ENCODE measurements around the gene EDEM3. TPM values are rescaled to one million over a fixed set of nuclear protein-coding genes. Genes with fewer than 3 reads are reported as not detected.

The EDEM3 gene
- polyA plus RNA-seq, 1 donor from 2014 or later = 49.5 TPM

GRCh38 chr1:184664042-184664660 is 90.5 kb downstream of the EDEM3 start:
- H4K20me1 ChIP-seq (ENCODE audit: insufficient read depth) = no peaks in the 10 kb centered on the region
- no peaks in the 10 kb centered on the region for H3F3A ChIP-seq (ENCODE audit: insufficient read depth, low read length, poor library complexity, severe bottlenecking)
- H3K27ac ChIP-seq (ENCODE audit: low read length) = no peak overlapping the region
- H3K9me2 ChIP-seq (ENCODE audit: insufficient read depth, low read length) = no peaks in the 10 kb centered on the region
- no peak overlapping the region for H3K4me3 ChIP-seq (ENCODE audit: low read length)
- no peaks in the 10 kb centered on the region for H3K9me3 ChIP-seq (ENCODE audit: low read length)
- H3K27me3 ChIP-seq (ENCODE audit: insufficient read depth, low read depth, low read length) = no peaks in the 10 kb centered on the region
- TF ChIP-seq TAF1 (IDR thresholded peaks at IDR 0.05; ENCODE audit: low read depth) = no peak
- TF ChIP-seq RAD21 (conservative IDR thresholded peaks at IDR 0.05) = peak; percentile 58
- no peak for TF ChIP-seq POLR2AphosphoS5 (IDR thresholded peaks at IDR 0.05)
- TF ChIP-seq, protein P1, sequence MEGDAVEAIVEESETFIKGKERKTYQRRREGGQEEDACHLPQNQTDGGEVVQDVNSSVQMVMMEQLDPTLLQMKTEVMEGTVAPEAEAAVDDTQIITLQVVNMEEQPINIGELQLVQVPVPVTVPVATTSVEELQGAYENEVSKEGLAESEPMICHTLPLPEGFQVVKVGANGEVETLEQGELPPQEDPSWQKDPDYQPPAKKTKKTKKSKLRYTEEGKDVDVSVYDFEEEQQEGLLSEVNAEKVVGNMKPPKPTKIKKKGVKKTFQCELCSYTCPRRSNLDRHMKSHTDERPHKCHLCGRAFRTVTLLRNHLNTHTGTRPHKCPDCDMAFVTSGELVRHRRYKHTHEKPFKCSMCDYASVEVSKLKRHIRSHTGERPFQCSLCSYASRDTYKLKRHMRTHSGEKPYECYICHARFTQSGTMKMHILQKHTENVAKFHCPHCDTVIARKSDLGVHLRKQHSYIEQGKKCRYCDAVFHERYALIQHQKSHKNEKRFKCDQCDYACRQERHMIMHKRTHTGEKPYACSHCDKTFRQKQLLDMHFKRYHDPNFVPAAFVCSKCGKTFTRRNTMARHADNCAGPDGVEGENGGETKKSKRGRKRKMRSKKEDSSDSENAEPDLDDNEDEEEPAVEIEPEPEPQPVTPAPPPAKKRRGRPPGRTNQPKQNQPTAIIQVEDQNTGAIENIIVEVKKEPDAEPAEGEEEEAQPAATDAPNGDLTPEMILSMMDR (IDR thresholded peaks at IDR 0.05; ENCODE audit: poor library complexity, severe bottlenecking) = peak; percentile 58
- TF ChIP-seq MXI1 (conservative IDR thresholded peaks at IDR 0.05; ENCODE audit: poor library complexity, severe bottlenecking) = no peak
- peak; percentile 54 for TF ChIP-seq SMC3 (conservative IDR thresholded peaks at IDR 0.05; ENCODE audit: poor library complexity)
- TF ChIP-seq EZH2 (IDR thresholded peaks at IDR 0.05; ENCODE audit: borderline replicate concordance, insufficient read depth, low read length, poor library complexity, severe bottlenecking) = no peak
- no peak for TF ChIP-seq EP300 (conservative IDR thresholded peaks at IDR 0.05; ENCODE audit: poor library complexity, severe bottlenecking)
- no peaks in the 10 kb centered on the region for H3K36me3 ChIP-seq (ENCODE audit: insufficient read depth, low read length)
- no peak overlapping the region for H2AFZ ChIP-seq (ENCODE audit: low read depth, low read length)
- no peaks in the 10 kb centered on the region for H3K79me2 ChIP-seq (replicated peaks; ENCODE audit: insufficient read depth, low read length)
- no peak overlapping the region for H3K4me2 ChIP-seq (ENCODE audit: low read length)
- H3K9ac ChIP-seq (ENCODE audit: low read length) = no peak overlapping the region

DNA sequence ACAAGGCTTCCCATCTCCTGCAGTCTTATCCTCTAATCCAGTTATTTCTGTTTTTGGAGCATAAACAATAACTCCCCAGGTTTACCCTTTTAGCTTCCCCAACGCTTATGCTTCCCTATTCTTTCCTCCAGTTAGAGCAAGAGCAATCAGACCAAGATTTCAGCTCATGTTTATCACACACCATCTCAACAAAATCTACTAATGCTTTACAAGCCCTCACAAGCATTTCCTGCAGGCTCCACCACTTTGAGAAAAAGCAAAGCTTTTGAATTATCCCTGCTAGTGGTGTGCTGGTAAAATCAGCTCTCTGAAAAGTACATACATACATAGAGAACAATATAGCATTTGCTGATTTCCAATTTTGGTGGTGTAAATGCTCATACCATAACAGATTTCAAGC is 92.9 kb downstream of the EDEM3 start:
- Histone ChIP-seq H3K4me2 (ENCODE audit: low read length) (no peak overlapping the region), H3K36me3 (ENCODE audit: insufficient read depth, low read length) (no peaks in the 10 kb centered on the region), H3K9ac (ENCODE audit: low read length) (no peak overlapping the region), H3K79me2 (replicated peaks; ENCODE audit: insufficient read depth, low read length) (no peaks in the 10 kb centered on the region), H3K27me3 (ENCODE audit: insufficient read depth, low read depth, low read length) (no peaks in the 10 kb centered on the region), H2AFZ (ENCODE audit: low read depth, low read length) (no peak overlapping the region), H3K9me2 (ENCODE audit: insufficient read depth, low read length) (no peaks in the 10 kb centered on the region), H3K9me3 (ENCODE audit: low read length) (no peaks in the 10 kb centered on the region), H4K20me1 (ENCODE audit: insufficient read depth) (no peaks in the 10 kb centered on the region), H3F3A (ENCODE audit: insufficient read depth, low read length, poor library complexity, severe bottlenecking) (peaks cover 5% of the 10 kb centered on the region), H3K4me3 (ENCODE audit: low read length) (no peak overlapping the region), H3K27ac (ENCODE audit: low read length) (no peak overlapping the region)
- TF ChIP-seq, protein P1 (IDR thresholded peaks at IDR 0.05; ENCODE audit: poor library complexity, severe bottlenecking) = no peak
- TF ChIP-seq EP300 (conservative IDR thresholded peaks at IDR 0.05; ENCODE audit: poor library complexity, severe bottlenecking) = no peak
